ENCODE measurements around the gene RSPH4A. TPM values are rescaled to one million over a fixed set of nuclear protein-coding genes. Genes with fewer than 3 reads are reported as not detected.
A peak's percentile ranks its signal among the peaks of the same experiment; 100 is the strongest.
"Not testable (repeated sequence)": the region's sequence is repeated elsewhere in the genome, so short reads cannot be mapped to it uniquely, and the experiment has no call there.

RSPH4A gene
- total RNA-seq, 1 donor from 2014 or later: 0.14 TPM

DNA sequence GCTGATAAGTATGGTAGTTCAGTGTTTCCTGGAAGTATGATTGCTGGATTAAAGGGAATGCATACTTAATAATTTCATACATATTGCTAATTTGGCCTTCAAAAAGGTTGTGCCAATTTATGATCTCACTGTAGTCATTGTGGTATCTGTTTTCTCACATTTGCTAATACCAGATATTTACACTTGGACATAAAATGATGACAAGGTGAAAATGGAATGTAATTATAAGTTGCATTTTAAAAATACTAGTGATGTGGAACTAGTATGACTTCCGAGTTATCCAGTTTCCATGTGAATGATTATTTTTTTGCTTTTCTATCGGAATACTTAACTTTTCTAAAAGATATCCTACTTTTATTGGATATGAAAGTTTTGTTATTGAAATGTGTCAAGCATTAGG is 29.5 kb upstream of the RSPH4A start:
- Mint-ChIP-seq H3K27ac (no peak overlapping the region), H3K36me3 (ENCODE audit: low read depth) (peaks cover 57% of the 10 kb centered on the region), H3K27me3 (ENCODE audit: low read depth) (no peaks in the 10 kb centered on the region), H3K9me3 (no peaks in the 10 kb centered on the region), H3K4me1 (ENCODE audit: low read depth) (peaks cover 2% of the 10 kb centered on the region), H3K4me3 (ENCODE audit: low read depth) (no peak overlapping the region)
- DNase-seq (ENCODE audit: low spot score): no peak
- intact Hi-C loops (cut with micrococcal nuclease): no loop called here

DNA sequence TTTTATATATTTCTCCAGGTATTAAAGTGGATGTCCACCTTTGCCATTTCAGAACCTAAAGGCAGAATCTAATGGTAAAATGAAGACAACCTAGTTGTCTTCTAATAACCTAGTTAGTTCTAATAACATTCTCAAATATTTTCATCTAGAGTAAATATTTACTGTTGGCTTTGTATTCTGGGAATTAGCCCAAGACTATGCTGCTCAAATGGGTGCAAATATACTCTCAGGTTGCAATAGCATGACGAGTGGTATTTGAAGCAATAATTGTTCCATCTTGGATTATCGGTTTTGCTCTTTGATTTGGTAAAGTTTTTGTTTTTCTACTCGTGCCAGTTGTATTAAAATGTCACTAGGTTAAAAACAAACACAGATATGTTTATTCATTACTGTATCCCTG is 21.0 kb upstream of the RSPH4A start:
- H3K27ac Mint-ChIP-seq: no peak overlapping the region
- no peaks in the 10 kb centered on the region for H3K4me1 Mint-ChIP-seq (ENCODE audit: low read depth)
- no peak for DNase-seq (ENCODE audit: low spot score)
- intact Hi-C loops (cut with micrococcal nuclease): no loop called here
- H3K9me3 Mint-ChIP-seq: no peaks in the 10 kb centered on the region
- H3K27me3 Mint-ChIP-seq (ENCODE audit: low read depth): no peaks in the 10 kb centered on the region
- peaks cover 41% of the 10 kb centered on the region for H3K36me3 Mint-ChIP-seq (ENCODE audit: low read depth)
- no peak overlapping the region for H3K4me3 Mint-ChIP-seq (ENCODE audit: low read depth)

DNA sequence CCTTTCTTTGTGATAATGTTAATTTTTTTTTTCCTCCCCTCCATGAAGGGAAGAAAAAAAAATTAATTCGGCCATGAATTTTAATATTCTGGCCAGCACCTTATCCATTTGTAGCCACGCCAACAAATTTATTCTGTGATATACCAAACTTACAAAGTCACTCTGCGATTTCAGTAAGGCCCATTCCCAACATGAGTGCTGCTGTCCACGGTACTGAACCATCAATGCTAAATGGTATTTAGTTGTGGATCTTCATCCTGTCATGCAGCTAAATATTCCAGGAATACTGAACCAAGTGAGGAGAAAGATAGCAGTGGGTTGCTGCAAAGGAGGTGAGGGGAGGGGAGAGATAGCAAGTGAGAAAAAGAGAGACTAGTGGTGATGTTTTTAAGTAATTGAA is 19.5 kb upstream of the RSPH4A start:
- Mint-ChIP-seq H3K27ac (no peak overlapping the region), H3K4me3 (ENCODE audit: low read depth) (no peak overlapping the region), H3K4me1 (ENCODE audit: low read depth) (no peaks in the 10 kb centered on the region), H3K27me3 (ENCODE audit: low read depth) (no peaks in the 10 kb centered on the region), H3K9me3 (no peaks in the 10 kb centered on the region), H3K36me3 (ENCODE audit: low read depth) (peaks cover 38% of the 10 kb centered on the region)
- intact Hi-C loops (cut with micrococcal nuclease): no loop called here
- no peak for DNase-seq (ENCODE audit: low spot score)

DNA sequence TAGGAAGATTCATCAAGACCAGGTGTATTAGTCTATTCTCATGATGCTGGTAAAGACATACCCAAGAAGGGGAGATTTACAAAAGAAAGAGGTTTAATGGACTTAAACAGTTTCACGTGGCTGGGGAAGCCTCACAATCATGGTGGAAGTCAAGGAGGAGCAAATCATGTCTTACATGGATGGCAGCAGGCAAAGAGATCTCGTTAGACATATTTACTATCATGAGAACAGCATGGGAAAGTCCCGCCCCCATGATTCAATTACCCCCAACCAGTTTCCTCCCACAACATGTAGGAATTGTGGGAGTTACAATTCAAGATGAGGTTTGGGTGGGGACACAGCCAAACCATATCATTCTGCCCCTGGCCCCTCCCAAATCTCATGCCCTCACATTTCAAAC is 12.4 kb upstream of the RSPH4A start:
- Mint-ChIP-seq H3K9me3 (peaks cover 14% of the 10 kb centered on the region), H3K36me3 (ENCODE audit: low read depth) (peaks cover 12% of the 10 kb centered on the region)
- DNase-seq (ENCODE audit: low spot score); intact Hi-C loops (cut with micrococcal nuclease); H3K27me3 Mint-ChIP-seq (ENCODE audit: low read depth); H3K4me1 Mint-ChIP-seq (ENCODE audit: low read depth); H3K27ac Mint-ChIP-seq; H3K4me3 Mint-ChIP-seq (ENCODE audit: low read depth): not testable (repeated sequence)

DNA sequence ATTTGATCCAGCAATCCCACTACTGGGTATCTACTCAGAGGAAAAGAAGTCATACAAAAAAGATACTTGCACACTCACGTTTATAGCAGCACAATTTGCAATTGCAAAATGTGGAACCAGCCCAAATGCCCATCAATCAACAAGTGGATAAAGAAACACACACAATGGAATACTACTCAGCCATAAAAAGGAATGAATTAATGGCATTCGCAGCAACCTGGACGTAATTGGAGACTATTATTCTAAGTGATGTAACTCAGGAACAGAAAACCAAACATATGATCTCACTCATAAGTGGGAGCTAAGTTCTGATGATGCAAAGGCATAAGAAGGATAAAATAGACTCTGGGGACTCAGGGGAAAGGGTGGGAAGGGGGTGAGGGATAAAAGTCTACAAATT is 11.4 kb upstream of the RSPH4A start:
- intact Hi-C loops (cut with micrococcal nuclease); H3K4me1 Mint-ChIP-seq (ENCODE audit: low read depth); H3K27me3 Mint-ChIP-seq (ENCODE audit: low read depth); H3K27ac Mint-ChIP-seq; H3K4me3 Mint-ChIP-seq (ENCODE audit: low read depth); DNase-seq (ENCODE audit: low spot score): not testable (repeated sequence)
- peaks cover 14% of the 10 kb centered on the region for H3K9me3 Mint-ChIP-seq
- H3K36me3 Mint-ChIP-seq (ENCODE audit: low read depth): peaks cover 12% of the 10 kb centered on the region

DNA sequence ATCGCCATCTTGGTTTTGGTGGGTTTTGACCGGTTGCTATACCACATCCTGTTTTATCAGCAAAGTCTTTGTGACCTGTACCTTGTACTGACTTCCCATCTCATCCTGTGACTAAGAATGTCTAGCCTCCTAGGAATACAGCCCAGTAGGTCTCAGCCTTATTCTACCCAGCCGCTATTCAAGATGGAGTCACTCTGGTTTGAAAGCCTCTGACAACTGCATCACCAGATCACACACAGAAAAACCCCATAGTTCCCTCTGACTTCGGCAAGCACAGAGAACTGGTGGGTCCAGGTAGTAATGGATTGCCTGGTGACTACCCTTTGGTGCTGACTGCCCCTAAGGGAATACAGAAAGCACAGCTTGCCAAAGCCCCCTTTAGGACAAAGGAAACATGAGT is 10.3 kb upstream of the RSPH4A start:
- intact Hi-C loops (cut with micrococcal nuclease): no loop called here
- DNase-seq (ENCODE audit: low spot score): no peak
- H3K4me1 Mint-ChIP-seq (ENCODE audit: low read depth): no peaks in the 10 kb centered on the region
- peaks cover 8% of the 10 kb centered on the region for H3K36me3 Mint-ChIP-seq (ENCODE audit: low read depth)
- peaks cover 14% of the 10 kb centered on the region for H3K9me3 Mint-ChIP-seq
- H3K27ac Mint-ChIP-seq: no peak overlapping the region
- H3K27me3 Mint-ChIP-seq (ENCODE audit: low read depth): peaks cover 15% of the 10 kb centered on the region
- H3K4me3 Mint-ChIP-seq (ENCODE audit: low read depth): no peak overlapping the region

DNA sequence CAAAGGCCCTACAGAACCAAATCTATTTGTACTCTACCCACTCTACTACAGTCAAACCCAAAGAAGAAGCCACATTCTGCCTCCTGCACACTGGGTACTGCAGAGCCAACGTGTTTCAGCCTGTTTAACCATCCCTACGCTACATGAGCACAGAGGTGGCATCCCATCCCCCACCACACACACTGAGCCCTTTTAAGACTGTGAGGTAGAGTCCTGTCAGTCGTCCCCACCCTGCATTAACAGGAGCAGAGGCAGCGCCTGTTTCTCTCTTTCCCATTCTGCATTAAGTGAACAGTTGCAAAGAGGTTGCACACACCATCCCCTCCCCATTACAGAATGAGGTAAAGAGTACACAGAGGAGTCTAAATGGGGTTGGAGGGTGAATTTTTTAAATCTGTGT is 5.2 kb upstream of the RSPH4A start:
- no peaks in the 10 kb centered on the region for H3K9me3 Mint-ChIP-seq
- no peak overlapping the region for H3K4me3 Mint-ChIP-seq (ENCODE audit: low read depth)

DNA sequence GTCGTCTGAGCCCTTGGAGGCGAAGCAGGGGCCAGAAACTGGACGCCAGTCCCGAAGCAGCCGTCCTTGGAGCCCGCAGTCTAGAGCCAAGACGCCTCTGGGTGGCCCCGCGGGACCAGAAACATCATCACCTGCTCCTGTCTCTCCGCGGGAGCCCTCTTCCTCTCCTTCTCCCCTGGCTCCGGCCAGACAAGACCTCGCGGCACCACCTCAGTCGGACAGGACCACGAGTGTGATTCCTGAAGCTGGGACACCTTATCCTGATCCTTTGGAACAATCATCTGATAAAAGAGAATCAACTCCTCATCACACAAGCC is 416 bp downstream of the RSPH4A start:
- peak overlapping the region; percentile 83 for H3K4me3 Mint-ChIP-seq (ENCODE audit: low read depth)
- intact Hi-C loops (cut with micrococcal nuclease): no loop called here
- H3K27me3 Mint-ChIP-seq (ENCODE audit: low read depth): peaks cover 38% of the 10 kb centered on the region
- H3K4me1 Mint-ChIP-seq (ENCODE audit: low read depth): peaks cover 13% of the 10 kb centered on the region
- no peaks in the 10 kb centered on the region for H3K36me3 Mint-ChIP-seq (ENCODE audit: low read depth)
- DNase-seq (ENCODE audit: low spot score): no peak
- no peak overlapping the region for H3K27ac Mint-ChIP-seq
- H3K9me3 Mint-ChIP-seq: no peaks in the 10 kb centered on the region

More for the DNA sequence above, 5.2 kb upstream of the RSPH4A start:
- peaks cover 38% of the 10 kb centered on the region for H3K27me3 Mint-ChIP-seq (ENCODE audit: low read depth)
- no peaks in the 10 kb centered on the region for H3K36me3 Mint-ChIP-seq (ENCODE audit: low read depth)
- intact Hi-C loops (cut with micrococcal nuclease): no loop called here
- H3K27ac Mint-ChIP-seq: no peak overlapping the region
- no peak for DNase-seq (ENCODE audit: low spot score)
- peaks cover 2% of the 10 kb centered on the region for H3K4me1 Mint-ChIP-seq (ENCODE audit: low read depth)

DNA sequence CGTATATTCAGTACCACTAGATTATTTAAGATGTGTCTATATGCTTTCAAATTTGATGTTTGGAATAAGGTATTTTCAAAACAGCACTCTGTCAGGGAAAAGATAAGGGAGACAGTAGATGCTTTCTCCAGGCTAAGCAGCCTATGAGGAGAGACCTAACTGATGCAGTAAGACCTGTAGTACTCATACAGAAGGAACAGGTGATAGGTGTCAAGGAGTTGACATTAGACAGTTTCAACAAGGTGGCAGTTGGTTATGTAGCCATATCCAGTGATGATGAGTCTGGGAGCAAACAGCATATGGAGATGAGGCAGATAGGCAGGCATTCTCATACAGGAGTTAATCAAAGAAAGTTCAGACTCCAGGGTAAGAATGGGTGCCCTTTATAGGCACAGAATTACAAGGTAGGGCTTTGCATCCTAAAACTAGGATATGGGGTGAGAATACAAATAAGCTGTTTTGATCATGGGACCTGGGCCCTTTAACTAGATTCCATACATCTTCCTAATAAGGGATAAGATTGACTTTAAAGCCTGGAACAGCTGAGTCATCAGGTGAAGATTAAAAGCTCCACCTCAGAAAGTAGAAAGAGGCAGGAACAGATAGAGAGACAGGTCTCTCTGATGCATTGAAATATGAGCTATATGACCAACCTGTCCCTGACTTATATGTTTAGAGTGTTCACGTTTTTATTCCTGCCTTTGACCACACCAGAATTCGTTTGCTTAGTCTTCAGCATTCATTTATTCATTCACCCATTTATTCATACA is 7.9 kb downstream of the RSPH4A start:
- no peaks in the 10 kb centered on the region for H3K4me1 Mint-ChIP-seq (ENCODE audit: low read depth)
- no peaks in the 10 kb centered on the region for H3K36me3 Mint-ChIP-seq (ENCODE audit: low read depth)
- H3K27me3 Mint-ChIP-seq (ENCODE audit: low read depth): peaks cover 16% of the 10 kb centered on the region
- H3K27ac Mint-ChIP-seq: no peak overlapping the region
- no peak for DNase-seq (ENCODE audit: low spot score)
- H3K9me3 Mint-ChIP-seq: no peaks in the 10 kb centered on the region
- intact Hi-C loops (cut with micrococcal nuclease): no loop called here
- no peak overlapping the region for H3K4me3 Mint-ChIP-seq (ENCODE audit: low read depth)

DNA sequence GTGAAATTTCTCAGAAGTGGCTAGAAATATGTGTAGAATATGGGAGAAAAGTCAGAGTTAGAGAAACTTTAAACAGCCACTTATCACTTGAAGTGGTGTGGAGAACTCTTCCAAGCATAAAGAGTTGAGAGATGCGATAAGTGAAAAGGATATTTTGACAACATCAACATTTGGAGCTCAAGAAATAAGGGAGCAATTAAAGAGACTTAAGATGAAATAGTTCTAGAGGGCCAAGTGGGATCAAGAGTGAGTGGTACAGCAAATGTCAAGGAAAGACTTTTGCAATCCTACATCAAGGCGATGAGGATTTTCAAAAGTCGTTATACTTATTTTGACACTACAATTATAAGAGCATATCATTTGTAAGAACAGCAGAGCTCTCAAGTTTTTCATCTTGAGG is 9.6 kb downstream of the RSPH4A start:
- DNase-seq (ENCODE audit: low spot score): no peak
- intact Hi-C loops (cut with micrococcal nuclease): no loop called here
- no peak overlapping the region for H3K4me3 Mint-ChIP-seq (ENCODE audit: low read depth)
- no peaks in the 10 kb centered on the region for H3K9me3 Mint-ChIP-seq
- no peaks in the 10 kb centered on the region for H3K36me3 Mint-ChIP-seq (ENCODE audit: low read depth)
- no peak overlapping the region for H3K27ac Mint-ChIP-seq
- H3K27me3 Mint-ChIP-seq (ENCODE audit: low read depth): peaks cover 16% of the 10 kb centered on the region
- peaks cover 1% of the 10 kb centered on the region for H3K4me1 Mint-ChIP-seq (ENCODE audit: low read depth)

DNA sequence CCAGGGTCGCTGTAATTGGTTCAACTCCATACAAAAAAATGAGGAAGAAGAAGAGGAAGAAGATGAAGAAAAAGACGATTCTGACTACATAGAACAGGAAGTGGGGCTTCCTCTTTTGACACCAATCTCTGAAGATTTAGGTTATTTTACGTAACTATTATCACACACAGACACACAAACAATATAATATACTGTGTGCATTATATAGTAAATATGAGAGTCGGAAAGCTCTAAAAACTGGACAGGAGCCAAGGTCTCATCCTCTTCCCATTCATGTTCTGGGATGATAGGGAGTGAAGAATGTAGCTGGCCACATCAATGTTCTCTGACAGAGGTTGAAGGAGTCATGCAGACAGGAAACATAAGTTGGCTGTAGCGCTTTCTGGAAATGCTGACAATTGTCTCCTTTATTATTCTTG is 13.3 kb downstream of the RSPH4A start:
- H3K4me3 Mint-ChIP-seq (ENCODE audit: low read depth): no peak overlapping the region
- peaks cover 6% of the 10 kb centered on the region for H3K27me3 Mint-ChIP-seq (ENCODE audit: low read depth)
- peaks cover 4% of the 10 kb centered on the region for H3K4me1 Mint-ChIP-seq (ENCODE audit: low read depth)
- peaks cover 17% of the 10 kb centered on the region for H3K36me3 Mint-ChIP-seq (ENCODE audit: low read depth)
- H3K27ac Mint-ChIP-seq: no peak overlapping the region
- DNase-seq (ENCODE audit: low spot score): no peak
- H3K9me3 Mint-ChIP-seq: no peaks in the 10 kb centered on the region
- intact Hi-C loops (cut with micrococcal nuclease): no loop called here

DNA sequence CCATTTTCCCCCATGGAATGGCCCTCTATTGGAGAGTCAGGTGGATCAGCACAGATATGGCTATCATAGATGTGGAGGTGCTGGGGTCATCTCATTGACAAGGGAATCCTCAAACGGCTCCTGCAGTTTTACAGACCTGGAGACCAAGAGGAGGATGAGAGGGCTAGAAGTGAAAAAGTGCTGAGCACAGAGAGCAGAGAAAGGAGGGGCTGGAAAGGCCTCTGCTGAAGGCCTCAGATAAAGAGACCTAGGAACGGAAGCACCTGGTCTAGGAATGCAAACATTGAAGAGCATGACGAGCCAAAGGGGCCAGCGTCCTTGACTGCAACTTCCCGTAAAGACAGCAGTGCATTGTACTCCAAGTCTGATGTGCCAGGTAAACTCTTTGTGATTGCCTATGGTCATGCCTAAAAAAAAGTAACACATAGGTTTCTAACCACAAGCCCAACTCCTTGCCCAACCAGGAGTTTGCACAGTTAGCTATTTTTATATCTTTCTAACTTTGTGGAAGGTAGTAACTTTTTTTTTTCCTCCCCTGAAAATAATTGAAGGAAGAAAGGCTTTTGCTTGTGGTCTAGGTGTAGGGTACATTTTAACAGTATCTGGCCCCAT is 15.2 kb downstream of the RSPH4A start:
- Mint-ChIP-seq H3K9me3 (no peaks in the 10 kb centered on the region), H3K27me3 (ENCODE audit: low read depth) (no peaks in the 10 kb centered on the region), H3K4me1 (ENCODE audit: low read depth) (peaks cover 4% of the 10 kb centered on the region), H3K4me3 (ENCODE audit: low read depth) (no peak overlapping the region), H3K27ac (no peak overlapping the region), H3K36me3 (ENCODE audit: low read depth) (peaks cover 22% of the 10 kb centered on the region)
- intact Hi-C loops (cut with micrococcal nuclease): no loop called here
- DNase-seq (ENCODE audit: low spot score): no peak

DNA sequence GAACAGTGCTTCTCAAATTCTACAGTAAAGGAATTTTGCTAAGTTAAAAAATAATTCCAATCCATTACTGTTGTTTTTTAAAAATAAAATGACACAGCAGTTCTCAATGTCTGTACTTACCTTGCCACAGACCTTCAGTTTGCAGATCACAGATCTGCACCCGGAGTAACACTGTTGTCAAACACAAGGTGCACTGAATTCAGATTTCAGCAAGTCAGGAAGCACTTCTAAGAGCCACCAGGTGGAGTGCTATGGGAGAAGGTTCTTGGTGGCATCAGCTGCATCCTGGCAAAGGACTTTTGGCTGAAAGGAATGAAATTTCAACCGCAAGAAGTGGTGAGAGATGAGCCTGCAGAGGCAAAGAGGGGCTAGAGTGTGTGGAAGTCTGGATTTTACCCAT is 17.4 kb downstream of the RSPH4A start:
- DNase-seq (ENCODE audit: low spot score): no peak
- H3K27ac Mint-ChIP-seq: no peak overlapping the region
- H3K4me1 Mint-ChIP-seq (ENCODE audit: low read depth): peaks cover 4% of the 10 kb centered on the region
- peaks cover 28% of the 10 kb centered on the region for H3K36me3 Mint-ChIP-seq (ENCODE audit: low read depth)
- H3K4me3 Mint-ChIP-seq (ENCODE audit: low read depth): no peak overlapping the region
- intact Hi-C loops (cut with micrococcal nuclease): no loop called here
- H3K27me3 Mint-ChIP-seq (ENCODE audit: low read depth): no peaks in the 10 kb centered on the region
- H3K9me3 Mint-ChIP-seq: no peaks in the 10 kb centered on the region
